ENCODE measurements around the gene PTGFR. TPM values are rescaled to one million over a fixed set of nuclear protein-coding genes. Genes with fewer than 3 reads are reported as not detected.

PTGFR gene
- total and polyA plus RNA-seq, 2 experiments from 2014 or later = 1.1 to 5.3 TPM

DNA sequence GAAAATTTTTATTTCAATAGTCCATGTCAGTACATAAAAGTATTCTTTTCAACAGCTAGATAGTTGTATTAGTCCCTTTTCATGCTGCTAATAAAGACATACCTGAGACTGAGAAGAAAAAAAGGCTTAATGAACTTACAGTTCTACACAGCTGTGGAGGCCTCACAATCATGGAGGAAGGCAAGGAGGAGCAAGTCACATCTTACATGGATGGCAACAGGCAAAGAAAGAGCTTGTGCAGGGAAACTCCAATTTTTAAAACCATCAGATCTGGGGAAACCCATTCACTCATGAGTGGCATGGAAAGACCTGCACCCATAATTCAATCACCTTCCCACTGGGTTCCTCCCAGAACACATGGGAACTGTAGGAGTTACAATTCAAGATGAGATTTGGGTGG, 50.7 kb downstream of the PTGFR start:
- no peak for DNase-seq (ENCODE audit: low spot score)
- no peaks in the 10 kb centered on the region for H3K36me3 ChIP-seq (replicated peaks; ENCODE audit: insufficient read depth, low read depth)
- TF ChIP-seq EZH2phosphoT487 (IDR thresholded peaks at IDR 0.05; ENCODE audit: low read depth, severe bottlenecking, unreplicated experiment) = no peak
- TF ChIP-seq, protein P1, sequence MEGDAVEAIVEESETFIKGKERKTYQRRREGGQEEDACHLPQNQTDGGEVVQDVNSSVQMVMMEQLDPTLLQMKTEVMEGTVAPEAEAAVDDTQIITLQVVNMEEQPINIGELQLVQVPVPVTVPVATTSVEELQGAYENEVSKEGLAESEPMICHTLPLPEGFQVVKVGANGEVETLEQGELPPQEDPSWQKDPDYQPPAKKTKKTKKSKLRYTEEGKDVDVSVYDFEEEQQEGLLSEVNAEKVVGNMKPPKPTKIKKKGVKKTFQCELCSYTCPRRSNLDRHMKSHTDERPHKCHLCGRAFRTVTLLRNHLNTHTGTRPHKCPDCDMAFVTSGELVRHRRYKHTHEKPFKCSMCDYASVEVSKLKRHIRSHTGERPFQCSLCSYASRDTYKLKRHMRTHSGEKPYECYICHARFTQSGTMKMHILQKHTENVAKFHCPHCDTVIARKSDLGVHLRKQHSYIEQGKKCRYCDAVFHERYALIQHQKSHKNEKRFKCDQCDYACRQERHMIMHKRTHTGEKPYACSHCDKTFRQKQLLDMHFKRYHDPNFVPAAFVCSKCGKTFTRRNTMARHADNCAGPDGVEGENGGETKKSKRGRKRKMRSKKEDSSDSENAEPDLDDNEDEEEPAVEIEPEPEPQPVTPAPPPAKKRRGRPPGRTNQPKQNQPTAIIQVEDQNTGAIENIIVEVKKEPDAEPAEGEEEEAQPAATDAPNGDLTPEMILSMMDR (IDR thresholded peaks at IDR 0.05; ENCODE audit: poor library complexity) = no peak
- TF ChIP-seq EZH2 (IDR thresholded peaks at IDR 0.05; ENCODE audit: borderline replicate concordance) = no peak
- H2AFZ ChIP-seq = no peak overlapping the region
- no peaks in the 10 kb centered on the region for H3K9me2 ChIP-seq (replicated peaks; ENCODE audit: insufficient read depth)
- H3K27ac ChIP-seq = no peak overlapping the region
- no peaks in the 10 kb centered on the region for H3K27me3 ChIP-seq
- H3K4me2 ChIP-seq = no peak overlapping the region
- no peaks in the 10 kb centered on the region for H3K4me1 ChIP-seq (ENCODE audit: insufficient read depth)
- H3K79me2 ChIP-seq = no peaks in the 10 kb centered on the region
- H4K20me1 ChIP-seq (ENCODE audit: insufficient read depth, poor library complexity, severe bottlenecking) = no peaks in the 10 kb centered on the region
- H3K9me3 ChIP-seq (ENCODE audit: low read depth) = no peaks in the 10 kb centered on the region
- H3K4me3 ChIP-seq = no peak overlapping the region

GRCh38 chr1:78543941-78544643, 53.3 kb downstream of the PTGFR start:
- no peaks in the 10 kb centered on the region for H3K27me3 ChIP-seq
- H3K4me1 ChIP-seq (ENCODE audit: insufficient read depth) = no peaks in the 10 kb centered on the region
- no peak overlapping the region for H2AFZ ChIP-seq
- no peak overlapping the region for H3K4me2 ChIP-seq
- no peak for TF ChIP-seq EZH2phosphoT487 (IDR thresholded peaks at IDR 0.05; ENCODE audit: low read depth, severe bottlenecking, unreplicated experiment)
- TF ChIP-seq, protein P1 (IDR thresholded peaks at IDR 0.05; ENCODE audit: poor library complexity) = no peak
- H3K9me3 ChIP-seq (ENCODE audit: low read depth) = no peaks in the 10 kb centered on the region
- H3K36me3 ChIP-seq (replicated peaks; ENCODE audit: insufficient read depth, low read depth) = no peaks in the 10 kb centered on the region
- DNase-seq (ENCODE audit: low spot score) = no peak
- H3K79me2 ChIP-seq = no peaks in the 10 kb centered on the region
- H3K27ac ChIP-seq = no peak overlapping the region
- no peak overlapping the region for H3K4me3 ChIP-seq
- H3K9me2 ChIP-seq (replicated peaks; ENCODE audit: insufficient read depth) = no peaks in the 10 kb centered on the region
- WGBS (ENCODE audit: low lambda C conversion rate, missing lambda C conversion rate) = 84% methylated on average over 3 of the region's 3 CpGs
- H4K20me1 ChIP-seq (ENCODE audit: insufficient read depth, poor library complexity, severe bottlenecking) = no peaks in the 10 kb centered on the region

- Histone ChIP-seq H3K4me1 (ENCODE audit: insufficient read depth) (no peaks in the 10 kb centered on the region), H3K79me2 (no peaks in the 10 kb centered on the region), H4K20me1 (ENCODE audit: insufficient read depth, poor library complexity, severe bottlenecking) (no peaks in the 10 kb centered on the region), H3K4me3 (no peak overlapping the region), H3K27ac (no peak overlapping the region), H3K4me2 (no peak overlapping the region), H3K36me3 (replicated peaks; ENCODE audit: insufficient read depth, low read depth) (no peaks in the 10 kb centered on the region), H3K9me3 (ENCODE audit: low read depth) (no peaks in the 10 kb centered on the region), H2AFZ (no peak overlapping the region), H3K9me2 (replicated peaks; ENCODE audit: insufficient read depth) (no peaks in the 10 kb centered on the region), H3K27me3 (no peaks in the 10 kb centered on the region)
- whole genome bisulfite sequencing (ENCODE audit: low lambda C conversion rate, missing lambda C conversion rate) = 60% methylated on average over 1 of the region's 1 CpG
- no peak for TF ChIP-seq EZH2 (IDR thresholded peaks at IDR 0.05; ENCODE audit: borderline replicate concordance)
- no peak for TF ChIP-seq EZH2phosphoT487 (IDR thresholded peaks at IDR 0.05; ENCODE audit: low read depth, severe bottlenecking, unreplicated experiment)
- TF ChIP-seq, protein P1 (IDR thresholded peaks at IDR 0.05; ENCODE audit: poor library complexity) = no peak
- DNase-seq (ENCODE audit: low spot score) = no peak
Measured at GRCh38 chr1:78547081-78547480, 56.3 kb downstream of the PTGFR start.
